Measurements from ENCODE around the gene ATP6V1G3.
"Not testable (repeated sequence)": the region's sequence is repeated elsewhere in the genome, so short reads cannot be mapped to it uniquely, and the experiment has no call there.

ATP6V1G3 gene, protein sequence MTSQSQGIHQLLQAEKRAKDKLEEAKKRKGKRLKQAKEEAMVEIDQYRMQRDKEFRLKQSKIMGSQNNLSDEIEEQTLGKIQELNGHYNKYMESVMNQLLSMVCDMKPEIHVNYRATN

DNA sequence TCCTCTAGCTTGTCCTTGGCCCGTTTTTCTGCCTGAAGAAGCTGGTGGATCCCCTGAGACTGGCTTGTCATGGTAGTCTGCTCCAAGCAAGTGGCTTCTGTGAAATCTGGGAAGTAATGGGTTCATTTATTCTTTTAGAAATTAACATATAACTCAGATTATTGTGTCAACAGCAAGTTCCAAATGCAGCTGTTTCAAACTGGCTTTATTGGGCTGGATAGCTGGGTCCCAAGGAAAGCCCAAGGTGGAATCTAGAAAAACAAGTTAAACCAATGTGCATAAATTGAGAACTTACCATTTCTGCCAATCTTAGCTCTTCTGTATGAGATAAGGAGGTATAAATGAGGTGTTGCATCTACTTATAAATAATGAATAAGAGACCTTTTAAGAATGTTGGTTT is at the start of gene ATP6V1G3:
Gene ATP6V1G3, minus strand, starts transcription at position 101 of the 400 bp plus-strand sequence. Its CDS starts 30 bp downstream, at position 71.
- DNase-seq, result no peak

DNA sequence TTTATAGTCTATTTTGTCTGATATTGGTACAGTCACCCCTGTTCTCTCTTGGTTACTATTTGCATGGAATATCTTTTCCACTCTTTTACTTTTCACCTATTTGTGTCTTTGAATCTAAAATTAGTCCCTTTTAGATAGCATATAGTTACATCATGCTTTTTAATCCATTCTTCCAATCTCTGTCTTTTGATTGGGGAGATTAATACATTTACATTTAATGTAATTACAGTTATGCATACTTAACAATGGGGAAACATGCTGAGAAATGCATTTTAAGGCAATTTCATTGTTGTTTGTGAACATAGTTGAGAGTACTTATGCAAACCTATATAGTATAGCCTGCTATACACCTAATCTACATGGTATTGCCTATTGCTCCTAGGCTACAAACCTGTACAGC is 48.4 kb upstream of the ATP6V1G3 start:
- DNase-seq, result no peak

GRCh38 chr1:198584163-198584562 is 43.7 kb upstream of the ATP6V1G3 start:
- no peak for DNase-seq

GRCh38 chr1:198583209-198583802 is 42.8 kb upstream of the ATP6V1G3 start:
- DNase-seq, result not testable (repeated sequence)

GRCh38 chr1:198577444-198577843 is 37.0 kb upstream of the ATP6V1G3 start:
- no peak for DNase-seq

DNA sequence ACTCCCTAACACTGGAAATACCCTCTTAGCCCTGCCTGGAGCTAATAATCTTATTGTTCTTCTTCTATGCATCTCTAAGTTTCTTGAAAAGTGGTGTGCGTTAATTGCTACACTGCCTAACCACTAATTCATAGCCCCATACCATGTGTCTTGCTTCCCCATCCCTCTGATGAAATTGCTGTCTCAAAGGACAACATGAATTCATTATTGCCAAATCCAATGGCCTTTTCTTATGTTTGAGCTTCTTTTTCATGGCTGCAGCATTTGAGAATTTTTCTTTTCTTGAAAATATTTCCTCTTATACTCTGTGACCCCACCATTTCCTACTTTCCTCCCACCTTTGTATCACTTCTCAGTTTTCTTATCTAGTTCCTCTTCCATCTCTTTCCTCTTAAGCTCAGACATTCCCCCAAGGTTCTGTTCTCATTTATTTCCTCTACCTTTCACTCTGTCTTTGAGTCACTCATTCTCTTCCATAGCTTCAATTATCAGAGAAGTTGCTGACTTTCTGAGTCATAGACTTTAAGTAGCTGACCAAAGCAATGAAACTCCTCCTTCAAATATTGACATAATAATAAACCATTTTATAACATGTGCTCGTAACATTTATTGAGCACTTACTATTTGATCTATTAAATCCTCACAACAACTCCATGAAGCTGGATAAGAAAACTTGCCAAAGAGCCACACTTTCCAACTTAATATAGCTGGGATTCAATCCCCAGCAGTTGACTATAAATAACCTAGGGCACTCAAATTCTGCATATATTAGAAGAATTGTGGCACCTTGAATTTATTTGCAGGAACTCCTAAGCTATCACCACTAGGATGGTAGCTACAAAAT is 35.5 kb upstream of the ATP6V1G3 start:
- DNase-seq, result no peak

GRCh38 chr1:198575292-198575691 is 34.8 kb upstream of the ATP6V1G3 start:
- no peak for DNase-seq

DNA sequence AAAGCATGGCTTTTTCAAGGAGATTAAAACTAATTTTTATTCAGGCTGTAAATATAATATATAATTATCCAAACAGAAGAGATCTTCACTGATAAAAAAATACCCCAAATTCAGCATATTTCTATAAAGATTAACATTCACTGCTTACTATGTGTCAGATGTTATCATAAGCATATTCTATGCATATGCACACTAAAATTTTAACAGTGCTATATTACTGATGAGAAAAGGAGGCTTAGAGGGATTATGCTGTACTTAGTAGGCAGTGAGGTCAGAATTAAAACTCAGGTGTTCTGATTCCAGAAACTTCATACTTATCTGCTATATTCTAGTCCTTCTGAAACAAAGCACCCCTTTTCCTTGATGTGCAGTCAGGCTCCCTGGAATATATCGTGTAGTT is 33.8 kb upstream of the ATP6V1G3 start:
- no peak for DNase-seq

GRCh38 chr1:198564716-198565115 is 24.2 kb upstream of the ATP6V1G3 start:
- DNase-seq, result peak; percentile 46

GRCh38 chr1:198564157-198564556 is 23.7 kb upstream of the ATP6V1G3 start:
- DNase-seq, result no peak

DNA sequence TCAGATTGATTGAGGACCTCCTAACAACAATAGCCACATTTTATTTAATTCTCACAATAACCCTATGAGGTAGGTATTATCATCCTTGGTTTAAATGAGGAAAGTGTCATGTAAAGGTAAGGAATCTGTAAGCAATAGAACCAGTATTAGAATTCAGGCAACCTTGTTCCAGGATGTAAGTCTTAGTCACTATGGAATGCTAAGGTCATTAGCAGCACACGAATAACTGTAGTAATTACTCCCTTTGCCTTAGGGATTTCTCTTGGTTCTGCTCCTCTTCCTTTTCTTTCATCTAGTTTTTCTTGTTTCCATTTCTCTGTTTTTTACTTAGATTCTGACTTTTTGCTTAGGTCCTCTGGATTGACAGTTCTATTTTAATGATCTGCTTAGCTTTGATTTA is 23.1 kb upstream of the ATP6V1G3 start:
- DNase-seq, result no peak

DNA sequence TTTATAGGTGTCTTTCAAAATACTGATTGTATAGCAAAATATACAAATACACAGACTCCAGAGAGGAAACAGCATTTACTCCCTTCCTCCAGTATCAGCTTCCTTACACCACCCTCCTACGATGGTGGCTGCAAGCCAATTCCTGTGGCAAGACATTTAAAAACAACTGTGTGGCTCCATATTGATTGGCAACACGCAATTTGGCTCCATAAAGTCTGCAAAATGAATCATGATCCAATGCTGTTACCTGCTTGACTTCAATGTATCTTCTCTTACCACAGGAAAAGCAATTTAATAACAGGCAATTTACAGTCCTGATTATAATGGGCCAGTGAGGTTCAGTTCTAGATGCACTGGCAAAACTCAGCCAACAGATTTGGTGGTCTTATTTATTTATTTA is 19.7 kb upstream of the ATP6V1G3 start:
- no peak for DNase-seq

DNA sequence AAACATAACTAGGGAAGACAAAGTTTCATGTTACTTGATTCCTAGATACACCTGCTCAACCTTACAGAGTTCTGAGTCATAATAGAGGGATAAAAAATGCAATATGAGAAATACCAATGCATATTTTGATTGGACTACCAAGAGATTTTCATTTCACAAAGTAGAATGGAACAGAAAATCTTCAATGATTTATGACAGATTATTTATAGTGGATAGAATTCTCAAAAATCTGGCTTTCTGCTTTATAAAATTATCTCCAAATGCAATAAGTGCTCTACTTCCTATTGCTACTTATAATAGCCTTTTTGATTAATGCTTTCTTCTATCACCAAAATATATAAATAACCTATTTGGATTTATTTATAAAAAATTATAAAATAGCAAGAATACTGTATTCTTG is 18.9 kb upstream of the ATP6V1G3 start:
- DNase-seq, result no peak

DNA sequence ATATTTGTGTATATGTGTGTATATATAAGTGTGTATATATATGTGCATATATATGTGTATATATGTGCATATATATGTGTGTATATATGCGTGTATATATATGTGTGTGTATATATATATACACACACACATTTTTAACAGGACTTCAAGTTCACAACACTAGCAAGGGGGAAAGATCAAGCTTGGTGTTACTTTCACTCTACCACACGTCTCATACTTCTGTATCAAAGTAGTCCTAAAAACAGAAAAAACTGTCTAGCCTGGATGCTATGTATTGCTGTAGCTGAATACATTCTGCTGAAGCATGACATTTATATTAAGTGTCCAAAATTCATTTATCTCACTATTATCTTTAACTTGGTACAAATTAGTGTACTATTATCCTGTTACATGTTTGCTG is 17.9 kb upstream of the ATP6V1G3 start:
- DNase-seq, result peak; percentile 34

- peak; percentile 86 for DNase-seq
Measured at GRCh38 chr1:198556971-198557370, 16.5 kb upstream of the ATP6V1G3 start.

DNA sequence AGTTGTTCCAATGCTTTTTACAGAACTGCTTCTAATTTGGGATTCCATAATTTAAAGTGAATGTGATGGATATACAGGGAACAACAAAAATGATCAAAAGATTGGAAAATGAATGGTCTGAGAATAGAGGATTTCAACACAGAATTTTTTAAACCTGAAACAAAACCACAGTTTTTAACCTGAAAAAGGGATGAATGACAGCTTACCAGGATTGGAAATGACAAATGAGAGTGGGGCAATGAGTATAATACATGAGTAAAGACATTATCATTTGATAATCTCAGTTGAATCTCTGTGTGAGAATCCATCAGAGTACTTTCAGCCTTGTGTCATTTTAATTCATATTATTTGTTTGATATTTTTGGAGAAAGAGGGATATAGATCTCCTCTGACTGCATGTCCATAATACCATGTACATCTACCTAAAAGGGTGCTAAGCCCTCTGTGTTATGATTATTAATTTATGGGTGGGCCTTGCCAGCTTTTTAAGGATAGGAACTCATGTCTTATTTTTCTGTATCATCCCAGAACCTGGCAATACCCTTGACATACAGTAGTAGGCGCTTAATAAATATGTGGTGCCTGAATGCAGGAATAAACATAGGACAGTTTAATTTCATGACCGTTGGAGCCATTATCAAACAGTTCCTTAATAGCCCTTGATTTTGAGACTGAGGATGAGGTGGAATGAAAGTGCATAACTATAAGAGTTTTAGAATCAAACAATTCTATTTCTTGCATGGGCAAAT is 12.4 kb upstream of the ATP6V1G3 start:
- DNase-seq, result no peak

DNA sequence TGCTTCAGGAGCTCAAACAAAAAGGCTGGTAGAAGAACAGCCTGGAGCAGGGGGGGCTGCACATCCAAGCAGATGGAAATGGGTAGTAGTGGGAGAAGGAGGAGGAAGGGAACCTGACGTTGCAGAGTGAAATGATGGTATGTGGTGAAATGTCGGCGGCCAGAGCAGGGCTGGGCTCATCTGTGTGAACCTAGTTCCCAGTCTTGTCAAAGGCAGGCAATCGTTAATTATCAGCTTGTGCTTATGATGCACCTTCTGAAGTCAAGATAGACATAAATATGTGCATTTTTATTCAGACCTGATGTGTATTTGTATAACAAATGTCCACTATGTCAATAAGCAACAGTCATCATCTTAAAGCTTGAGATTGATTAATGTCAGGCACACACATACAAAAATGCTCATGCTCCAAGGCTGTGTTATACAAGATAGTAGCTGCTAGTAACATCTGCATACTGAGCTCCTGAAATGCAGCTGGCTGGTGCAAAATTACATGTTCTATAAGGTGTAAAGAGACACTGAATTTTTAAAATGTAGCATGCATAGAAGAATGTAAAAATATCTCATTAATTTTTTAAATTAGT is 10.6 kb upstream of the ATP6V1G3 start:
- no peak for DNase-seq

DNA sequence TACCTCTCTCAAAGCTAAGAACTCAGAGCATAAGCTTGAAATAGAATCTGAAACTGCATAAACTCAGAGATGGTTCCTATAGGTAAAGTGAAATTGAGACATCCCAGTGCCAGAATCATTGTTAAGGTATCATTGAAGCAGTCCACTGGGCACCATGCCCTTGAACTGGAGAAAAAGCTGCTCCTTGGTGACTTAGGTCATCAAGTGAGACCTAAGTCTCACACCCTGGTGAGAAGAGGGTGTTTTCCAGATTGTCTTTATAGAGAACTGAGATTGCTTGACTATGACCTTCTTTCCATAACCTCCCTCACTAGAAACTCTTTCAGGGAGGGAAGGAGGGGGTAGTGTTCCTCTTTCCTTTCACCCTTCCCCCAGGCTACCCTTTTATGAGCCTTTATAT is 9.4 kb upstream of the ATP6V1G3 start:
- DNase-seq, result no peak

GRCh38 chr1:198548890-198549289 is 8.4 kb upstream of the ATP6V1G3 start:
- DNase-seq, result no peak

GRCh38 chr1:198545156-198545555 is 4.7 kb upstream of the ATP6V1G3 start:
- no peak for DNase-seq

DNA sequence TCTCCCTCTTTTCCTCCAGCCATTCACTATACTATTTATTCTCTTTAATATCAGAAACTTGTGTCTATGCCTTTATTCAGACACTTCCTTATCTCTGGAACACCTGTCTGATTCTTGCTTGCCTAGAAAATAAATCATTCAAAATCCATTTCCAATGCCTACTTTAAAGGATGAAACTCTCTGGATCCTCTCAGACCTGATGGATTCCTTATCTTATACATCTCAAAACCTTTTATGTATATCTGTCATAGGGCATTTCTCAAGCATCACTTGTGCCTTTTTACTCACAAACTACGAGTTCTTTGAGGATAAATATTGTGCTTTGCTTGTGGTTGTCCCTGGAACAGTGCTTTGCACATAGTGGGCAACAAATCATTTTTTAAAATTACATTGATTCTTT is 3.8 kb upstream of the ATP6V1G3 start:
- DNase-seq, result no peak

DNA sequence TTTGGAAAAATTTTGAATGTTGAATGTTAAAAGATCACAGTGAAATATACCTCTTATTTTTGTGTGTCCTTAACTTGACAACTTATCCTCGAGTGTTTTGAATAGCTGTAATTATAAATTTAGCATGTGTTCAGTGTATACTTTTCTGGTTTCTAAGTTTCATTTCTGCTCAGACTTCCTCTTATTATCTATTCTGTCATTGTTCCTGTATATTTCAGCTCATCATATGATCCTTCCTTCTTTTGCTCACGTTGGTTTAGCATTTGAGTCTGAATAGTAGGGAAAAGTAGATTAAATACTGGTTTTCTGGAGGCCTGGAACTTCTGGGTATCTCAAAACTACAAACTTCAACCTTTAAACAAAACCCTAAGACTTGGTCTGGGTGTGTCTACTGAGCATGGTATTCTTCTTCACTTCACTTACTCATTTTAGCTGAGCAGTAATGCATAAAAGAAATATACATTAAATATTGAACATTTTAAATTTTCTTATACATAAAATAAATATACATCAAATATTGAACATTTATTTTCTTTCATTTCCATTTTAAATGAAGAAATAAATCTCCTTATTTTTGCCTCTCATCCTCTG is 3.3 kb upstream of the ATP6V1G3 start:
- no peak for DNase-seq

- no peak for DNase-seq
Measured at GRCh38 chr1:198542632-198543031, 2.2 kb upstream of the ATP6V1G3 start.

All from CD4-positive, alpha-beta T cell treated with Interleukin-12 subunit alpha and Interleukin-12 subunit beta, for 1 hour (primary cell).